Tongue (tissue), 2 donors: ENCODE results near the gene DGKB. TPM values are rescaled to one million over a fixed set of nuclear protein-coding genes. Genes with fewer than 3 reads are reported as not detected.
"Not testable (repeated sequence)": the region's sequence is repeated elsewhere in the genome, so short reads cannot be mapped to it uniquely, and the experiment has no call there.

Experiments
- DNase-seq: peaks from one replicate; pipeline ENCODE4 v3.0.0-alpha.2; 2015
- total RNA-seq: library from RNA; depleted of rRNA; stranded (reverse); fragments of >200 nt; gene quantifications from one replicate; pipeline ENCODE4 v1.2.3, GENCODE V29; 2014

DGKB gene
- total RNA-seq, 1 donor from 2014 or later, result 2.6 TPM

- DNase-seq, result no peak
These were observed 616.5 kb downstream of the DGKB start for GRCh38 chr7:14286036-14286435.

- DNase-seq, result not testable (repeated sequence)
These were observed 623.3 kb downstream of the DGKB start for GRCh38 chr7:14279065-14279871.

- DNase-seq, result no peak
These were observed 627.2 kb downstream of the DGKB start for GRCh38 chr7:14275356-14275755.

- DNase-seq, result no peak
These were observed 631.1 kb downstream of the DGKB start for GRCh38 chr7:14271441-14271840.

GRCh38 chr7:14270099-14270498, 632.5 kb downstream of the DGKB start:
- DNase-seq, result no peak

GRCh38 chr7:14260011-14260410, 642.5 kb downstream of the DGKB start:
- no peak for DNase-seq

GRCh38 chr7:14258861-14259260, 643.7 kb downstream of the DGKB start:
- no peak for DNase-seq

GRCh38 chr7:14258441-14258840, 644.1 kb downstream of the DGKB start:
- peak; percentile 24 for DNase-seq

- DNase-seq, result no peak
These were observed 650.1 kb downstream of the DGKB start for GRCh38 chr7:14252458-14252857.

GRCh38 chr7:14242175-14242574, 660.4 kb downstream of the DGKB start:
- no peak for DNase-seq

GRCh38 chr7:14236834-14237233, 665.7 kb downstream of the DGKB start:
- DNase-seq, result no peak

GRCh38 chr7:14235056-14235455, 667.5 kb downstream of the DGKB start:
- no peak for DNase-seq

- DNase-seq, result no peak
These were observed 668.6 kb downstream of the DGKB start for GRCh38 chr7:14233868-14234369.

- DNase-seq, result no peak
These were observed 669.3 kb downstream of the DGKB start for GRCh38 chr7:14233076-14233867.

GRCh38 chr7:14229047-14229446, 673.5 kb downstream of the DGKB start:
- DNase-seq, result no peak

GRCh38 chr7:14228341-14228740, 674.2 kb downstream of the DGKB start:
- no peak for DNase-seq

GRCh38 chr7:14226126-14226525, 676.4 kb downstream of the DGKB start:
- DNase-seq, result no peak

GRCh38 chr7:14219125-14219524, 683.4 kb downstream of the DGKB start:
- DNase-seq, result no peak

- DNase-seq, result no peak
These were observed 684.2 kb downstream of the DGKB start for GRCh38 chr7:14218338-14218737.

- DNase-seq, result no peak
These were observed 692.6 kb downstream of the DGKB start for GRCh38 chr7:14209896-14210484.

- no peak for DNase-seq
These were observed 694.8 kb downstream of the DGKB start for GRCh38 chr7:14207711-14208110.

- DNase-seq, result no peak
These were observed 695.4 kb downstream of the DGKB start for GRCh38 chr7:14207138-14207537.

- DNase-seq, result no peak
These were observed 696.4 kb downstream of the DGKB start for GRCh38 chr7:14206121-14206520.
